ENCODE results near the gene CLEC18A.
"Not testable (repeated sequence)": the region's sequence is repeated elsewhere in the genome, so short reads cannot be mapped to it uniquely, and the experiment has no call there.

The CLEC18A gene

DNA sequence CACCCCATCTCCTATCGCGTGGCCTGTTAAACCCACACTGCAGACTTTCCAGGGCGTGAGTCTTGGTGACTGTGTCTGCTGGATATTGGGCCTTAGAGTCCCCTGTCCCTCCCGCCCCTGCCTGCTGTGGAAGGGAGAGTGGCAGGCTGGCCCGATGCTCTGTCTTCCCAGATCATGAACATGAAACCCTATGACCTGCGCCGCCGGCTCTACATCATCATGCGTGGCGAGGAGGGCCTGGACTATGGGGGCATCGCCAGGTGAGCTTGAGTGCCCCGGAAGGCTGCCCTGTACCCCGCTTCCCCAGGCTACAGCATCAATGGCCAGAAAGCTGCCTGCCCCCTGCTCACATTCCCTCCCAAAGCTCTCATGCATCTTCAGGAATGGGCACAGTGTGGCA is 19.5 kb upstream of the CLEC18A start:
- no peak for DNase-seq

DNA sequence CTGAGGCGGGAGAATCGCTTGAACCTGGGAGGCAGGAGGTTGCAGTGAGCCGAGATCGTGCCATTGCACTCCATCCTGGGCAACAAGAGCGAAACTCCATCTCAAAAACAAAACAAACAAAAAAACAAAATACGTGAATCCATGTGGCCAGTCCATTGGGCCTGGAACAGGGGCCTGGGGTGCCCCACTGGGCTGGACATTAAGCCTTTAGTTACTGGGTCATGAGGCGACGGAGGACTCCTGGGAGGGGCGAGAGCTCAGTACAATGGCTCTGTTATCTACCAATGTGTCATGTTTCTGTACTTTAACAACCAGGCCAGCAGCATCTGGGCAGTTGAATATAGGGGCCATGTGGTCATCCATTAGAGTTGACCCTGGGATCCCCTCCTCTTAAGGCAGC is 18.9 kb upstream of the CLEC18A start:
- DNase-seq = no peak

DNA sequence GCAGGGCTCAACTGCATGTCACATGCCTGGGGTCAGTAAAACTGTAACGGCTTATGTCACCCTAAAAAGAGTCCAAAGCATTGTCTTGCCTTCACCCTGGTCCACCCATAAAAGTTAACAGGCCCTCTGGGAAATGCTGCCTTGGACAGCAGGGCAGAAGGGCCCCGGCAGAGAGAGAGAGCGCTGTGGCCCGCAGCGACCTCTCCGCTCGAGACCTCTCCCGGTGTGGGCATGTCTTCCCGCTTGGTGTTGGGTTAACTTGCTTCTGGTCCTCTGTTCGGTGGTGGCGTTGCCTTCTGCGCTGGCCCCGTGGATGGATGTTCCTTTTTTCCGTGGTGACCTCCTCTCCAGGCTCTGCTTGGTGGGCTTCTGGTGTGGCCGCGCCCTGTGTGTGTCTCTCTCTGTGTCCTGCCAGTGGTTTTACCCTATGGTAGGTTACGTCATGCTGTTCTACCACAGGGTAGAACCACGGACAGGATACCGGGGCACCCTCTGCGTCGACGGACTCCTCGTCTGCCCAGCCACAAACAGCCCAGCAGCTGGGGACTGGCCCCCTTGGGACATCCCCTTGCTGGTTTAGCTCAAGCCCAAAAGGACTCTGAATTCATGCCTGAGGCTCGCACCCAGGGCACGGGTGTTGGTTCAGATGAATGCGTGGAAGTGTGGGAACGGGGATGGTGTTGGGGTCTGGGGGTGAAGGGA is 18.3 kb upstream of the CLEC18A start:
- DNase-seq = no peak

DNA sequence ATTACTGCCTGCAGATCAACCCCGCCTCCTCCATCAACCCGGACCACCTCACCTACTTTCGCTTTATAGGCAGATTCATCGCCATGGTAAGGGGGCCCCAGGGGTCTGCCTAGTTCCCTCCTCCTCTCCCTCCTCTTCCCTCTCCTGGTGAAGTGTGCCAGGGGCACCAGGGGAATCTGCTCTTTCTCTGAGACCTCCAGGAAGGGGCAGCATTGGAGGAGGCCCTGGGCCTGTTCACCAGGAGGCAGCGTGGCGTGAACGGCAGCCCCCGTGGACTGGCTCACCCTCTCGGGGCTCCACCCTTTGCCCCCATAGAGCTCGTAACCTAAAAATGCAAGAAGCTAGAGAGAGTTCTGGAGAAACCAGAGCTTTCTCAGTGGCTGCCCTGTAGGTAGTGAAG is 17.1 kb upstream of the CLEC18A start:
- no peak for DNase-seq

DNA sequence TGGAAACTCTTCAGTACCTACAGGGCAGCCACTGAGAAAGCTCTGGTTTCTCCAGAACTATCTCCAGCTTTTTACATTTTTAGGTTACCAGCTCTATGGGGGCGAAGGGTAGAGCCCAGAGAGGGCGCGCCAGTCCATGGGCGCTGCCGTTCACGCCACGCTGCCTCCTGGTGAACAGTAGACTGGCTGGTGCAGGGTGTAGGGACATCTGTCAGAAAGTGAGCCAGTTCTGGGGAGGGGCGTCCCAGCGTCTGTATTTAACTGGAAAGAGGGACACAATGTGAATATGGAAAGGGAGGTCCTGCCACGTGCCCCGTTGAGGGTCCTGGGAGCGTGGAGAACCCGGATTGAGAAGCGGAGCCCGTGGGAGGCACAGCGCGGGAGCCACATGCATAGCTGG is 16.4 kb upstream of the CLEC18A start:
- DNase-seq = no peak

DNA sequence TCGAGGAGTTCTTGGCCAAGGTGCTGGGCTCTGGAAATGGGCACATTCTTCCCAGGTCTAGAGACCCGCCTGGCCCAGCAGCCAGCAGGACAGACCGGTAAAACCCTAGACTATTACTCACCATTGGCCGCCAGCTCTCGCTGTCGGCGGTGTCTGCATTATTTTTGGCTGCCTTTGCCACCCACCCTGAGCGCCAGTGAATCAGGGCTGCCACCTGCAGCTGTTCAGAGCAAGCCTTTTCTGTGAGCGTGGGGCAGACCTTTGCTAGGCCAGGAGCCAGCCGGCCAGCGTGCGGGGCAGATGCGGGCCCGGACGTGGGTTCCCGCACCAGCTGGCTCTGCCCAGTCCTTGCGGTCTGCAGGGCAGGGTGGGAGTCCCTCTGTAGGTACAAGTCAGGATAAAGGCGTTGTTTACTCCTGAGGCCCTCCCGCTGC is 15.8 kb upstream of the CLEC18A start:
- no peak for DNase-seq

DNA sequence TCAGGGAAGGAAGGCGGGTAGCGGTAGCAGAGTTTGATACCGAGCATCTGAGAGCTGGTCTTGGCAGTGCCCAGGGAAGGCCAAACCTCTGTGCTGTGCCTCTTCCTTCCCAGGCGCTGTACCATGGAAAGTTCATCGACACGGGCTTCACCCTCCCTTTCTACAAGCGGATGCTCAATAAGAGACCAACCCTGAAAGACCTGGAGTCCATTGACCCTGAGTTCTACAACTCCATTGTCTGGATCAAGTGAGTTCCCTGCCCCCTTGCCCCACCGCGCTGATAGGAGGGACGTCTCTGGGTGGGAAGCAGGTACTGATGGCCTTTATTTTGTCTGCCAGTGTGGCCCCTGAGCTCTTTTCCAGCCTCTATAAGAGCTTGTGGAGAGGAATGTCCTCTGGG is 15.4 kb upstream of the CLEC18A start:
- no peak for DNase-seq

DNA sequence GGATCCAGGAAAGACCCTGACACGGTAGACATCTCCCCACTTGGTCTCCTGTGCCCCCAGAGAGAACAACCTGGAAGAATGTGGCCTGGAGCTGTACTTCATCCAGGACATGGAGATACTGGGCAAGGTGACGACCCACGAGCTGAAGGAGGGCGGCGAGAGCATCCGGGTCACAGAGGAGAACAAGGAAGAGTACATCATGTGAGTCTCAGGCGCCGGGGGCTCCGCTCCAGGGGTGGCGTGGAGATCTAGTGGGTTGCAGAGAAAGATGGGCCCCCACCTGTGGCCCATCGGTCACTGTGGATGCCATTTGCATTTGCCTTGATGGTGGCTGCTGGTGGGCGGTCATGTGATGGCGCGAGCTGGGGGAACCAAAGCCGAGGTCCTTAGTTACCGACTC is 14.9 kb upstream of the CLEC18A start:
- DNase-seq = no peak

DNA sequence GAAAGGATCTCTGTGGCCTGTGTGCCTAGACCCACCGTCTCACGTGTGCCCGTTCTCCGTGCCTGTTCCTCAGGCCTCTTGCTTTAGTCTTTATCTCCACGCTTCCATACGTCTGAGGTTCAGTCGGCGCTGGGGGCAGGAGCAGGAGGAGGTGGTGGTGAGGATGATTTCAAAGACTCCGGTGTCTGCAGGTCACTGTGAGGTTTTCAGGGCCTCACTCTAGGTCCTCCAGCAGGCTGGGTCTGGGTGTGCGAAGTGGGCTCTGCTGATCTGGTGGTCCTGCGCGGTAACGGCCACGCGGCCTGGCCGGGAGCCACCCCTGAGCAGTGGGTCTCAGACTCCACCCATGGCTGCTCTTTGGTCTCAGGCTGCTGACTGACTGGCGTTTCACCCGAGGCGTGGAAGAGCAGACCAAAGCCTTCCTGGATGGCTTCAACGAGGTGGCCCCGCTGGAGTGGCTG is 14.4 kb upstream of the CLEC18A start:
- no peak for DNase-seq

DNA sequence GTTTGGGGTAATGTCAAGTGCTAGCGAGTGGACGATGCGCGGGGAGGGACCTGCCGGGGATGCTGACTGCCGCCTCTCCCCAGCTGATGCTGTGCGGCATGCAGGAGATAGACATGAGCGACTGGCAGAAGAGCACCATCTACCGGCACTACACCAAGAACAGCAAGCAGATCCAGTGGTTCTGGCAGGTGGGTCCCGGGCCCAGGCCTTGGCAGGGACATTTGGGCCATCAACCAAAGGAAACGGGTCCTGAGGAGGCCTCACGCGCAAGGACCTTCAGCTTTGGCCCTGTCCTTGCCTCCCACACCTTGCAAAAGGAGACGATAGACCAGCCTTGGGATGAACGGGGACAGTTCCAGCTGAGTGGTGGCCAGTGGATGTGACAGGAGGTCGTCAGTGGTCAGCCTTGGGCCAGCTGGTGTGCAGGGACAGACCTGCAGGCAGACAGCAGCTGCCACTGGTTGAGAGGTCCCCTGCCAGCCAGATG is 13.6 kb upstream of the CLEC18A start:
- no peak for DNase-seq

DNA sequence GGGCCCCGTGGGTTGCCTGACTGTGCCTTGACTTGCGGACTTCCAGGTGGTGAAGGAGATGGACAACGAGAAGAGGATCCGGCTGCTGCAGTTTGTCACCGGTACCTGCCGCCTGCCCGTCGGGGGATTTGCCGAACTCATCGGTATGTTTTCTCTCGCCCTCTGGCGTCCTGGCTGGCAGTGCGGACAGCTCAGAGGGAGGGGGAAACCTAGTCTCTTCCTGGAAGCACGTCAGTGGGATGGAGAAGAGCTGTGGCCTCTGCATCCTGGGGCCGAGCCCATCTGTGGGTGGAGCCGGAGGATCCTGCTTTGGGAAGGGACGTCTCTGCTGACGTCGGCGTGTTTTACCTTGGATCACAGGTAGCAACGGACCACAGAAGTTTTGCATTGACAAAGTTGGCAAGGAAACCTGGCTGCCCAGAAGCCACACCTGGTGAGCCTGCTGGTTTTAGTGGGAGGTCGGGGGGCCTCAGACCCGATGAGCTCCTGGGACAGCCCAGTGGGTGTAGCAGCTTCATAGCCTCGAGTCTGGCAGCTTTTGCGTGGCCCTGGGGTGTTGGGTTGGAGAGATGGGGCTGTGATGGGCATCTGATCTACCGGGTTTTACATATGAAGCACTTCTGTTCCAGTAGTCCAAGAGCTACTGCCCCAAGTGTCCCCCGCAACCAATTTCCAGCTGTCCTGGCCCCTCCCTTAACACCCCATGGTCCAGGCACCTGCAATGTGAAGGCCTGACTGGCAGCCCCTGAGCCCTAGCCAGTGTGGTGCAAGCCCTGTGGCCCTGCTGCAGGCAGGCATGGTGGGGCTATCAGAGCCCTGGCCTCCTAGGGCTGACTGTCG is 11.9 kb upstream of the CLEC18A start:
- no peak for DNase-seq

DNA sequence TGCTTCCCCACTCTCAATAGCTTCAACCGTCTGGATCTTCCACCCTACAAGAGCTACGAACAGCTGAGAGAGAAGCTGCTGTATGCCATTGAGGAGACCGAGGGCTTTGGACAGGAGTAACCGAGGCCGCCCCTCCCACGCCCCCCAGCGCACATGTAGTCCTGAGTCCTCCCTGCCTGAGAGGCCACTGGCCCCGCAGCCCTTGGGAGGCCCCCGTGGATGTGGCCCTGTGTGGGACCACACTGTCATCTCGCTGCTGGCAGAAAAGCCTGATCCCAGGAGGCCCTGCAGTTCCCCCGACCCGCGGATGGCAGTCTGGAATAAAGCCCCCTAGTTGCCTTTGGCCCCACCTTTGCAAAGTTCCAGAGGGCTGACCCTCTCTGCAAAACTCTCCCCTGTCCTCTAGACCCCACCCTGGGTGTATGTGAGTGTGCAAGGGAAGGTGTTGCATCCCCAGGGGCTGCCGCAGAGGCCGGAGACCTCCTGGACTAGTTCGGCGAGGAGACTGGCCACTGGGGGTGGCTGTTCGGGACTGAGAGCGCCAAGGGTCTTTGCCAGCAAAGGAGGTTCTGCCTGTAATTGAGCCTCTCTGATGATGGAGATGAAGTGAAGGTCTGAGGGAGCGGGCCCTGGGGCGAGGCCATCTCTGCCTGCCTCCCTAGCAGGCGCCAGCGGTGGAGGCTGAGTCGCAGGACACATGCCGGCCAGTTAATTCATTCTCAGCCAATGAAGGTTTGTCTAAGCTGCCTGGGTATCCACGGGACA is 11.1 kb upstream of the CLEC18A start:
- DNase-seq = no peak

DNA sequence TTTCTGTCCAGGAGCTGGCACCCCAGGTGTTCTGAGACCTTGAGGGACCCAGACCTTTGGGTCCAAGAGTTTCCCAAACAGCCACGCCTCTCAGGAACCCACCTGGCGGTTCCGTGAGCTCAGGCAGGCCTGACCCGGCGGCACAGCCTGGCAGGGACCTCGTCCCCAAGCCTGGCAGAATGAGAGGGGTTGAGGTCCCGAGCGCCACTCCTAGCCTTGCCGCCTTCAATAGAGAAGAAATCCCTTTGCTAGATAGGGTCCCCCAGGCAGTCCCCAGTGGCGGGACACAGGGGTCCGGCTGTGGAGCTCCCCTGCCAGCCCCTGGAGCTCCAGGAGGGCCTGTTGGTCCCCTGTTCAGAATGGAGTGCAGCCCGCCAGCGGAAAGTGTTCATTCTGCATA is 10.5 kb upstream of the CLEC18A start:
- no peak for DNase-seq

DNA sequence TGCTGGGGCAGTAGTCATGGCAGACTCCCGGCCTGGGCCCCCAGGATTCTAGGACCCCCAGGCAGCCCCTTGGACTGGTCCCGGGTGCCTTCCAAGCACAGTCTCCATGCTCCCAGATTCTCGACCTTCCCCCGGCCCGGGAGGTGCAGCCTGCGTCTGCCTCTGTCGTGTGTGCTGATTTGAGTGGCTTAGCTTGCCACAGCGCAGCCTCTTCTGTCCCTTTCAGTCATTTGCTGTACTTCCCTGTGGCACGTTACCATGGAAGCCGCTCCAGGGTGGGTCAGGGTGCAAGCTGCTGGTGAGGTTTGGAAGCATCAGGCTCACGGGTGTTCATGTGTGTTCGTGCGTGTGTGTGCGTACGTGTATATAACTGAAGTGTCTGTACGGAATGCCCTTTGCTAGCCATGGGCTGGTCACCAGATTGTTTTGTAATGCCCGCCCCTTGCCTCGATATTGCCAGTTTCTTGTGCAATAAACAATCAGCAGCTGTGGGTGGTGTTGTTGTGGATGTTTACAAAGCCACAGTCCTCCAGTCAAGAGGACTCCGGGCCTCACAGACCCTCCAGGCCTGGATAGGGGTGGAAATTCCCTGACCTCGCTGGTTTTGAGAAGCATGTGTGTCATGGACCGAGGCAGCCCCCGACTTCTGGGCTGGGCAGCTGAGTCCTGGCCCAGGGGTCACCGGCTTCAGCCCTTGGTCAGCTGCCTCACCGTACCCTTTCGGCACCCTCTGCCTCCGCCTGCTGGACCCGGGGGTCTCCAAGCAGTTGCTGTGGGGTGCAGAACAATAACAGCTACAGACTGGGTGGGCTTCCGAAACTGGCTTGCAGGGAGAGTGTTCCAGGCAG is 9.7 kb upstream of the CLEC18A start:
- no peak for DNase-seq

DNA sequence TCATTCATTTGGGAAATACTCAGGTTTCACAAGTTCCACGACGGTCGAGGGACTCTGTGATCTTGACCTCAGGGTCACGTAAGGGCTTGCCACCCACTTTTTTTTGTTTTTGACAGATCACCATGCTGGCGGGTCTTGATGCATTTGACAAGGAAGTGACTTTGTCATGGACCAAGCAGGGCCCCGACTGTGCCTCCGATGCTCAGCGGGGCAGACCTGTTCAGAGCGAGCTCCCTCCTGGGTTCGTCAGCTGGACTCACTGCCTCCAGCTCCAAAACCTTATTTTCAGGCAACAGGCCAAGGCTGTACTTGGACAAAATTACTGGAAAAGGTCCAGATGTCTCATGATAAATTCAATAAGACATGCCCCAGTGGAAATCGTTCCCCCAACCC is 9.0 kb upstream of the CLEC18A start:
- no peak for DNase-seq

DNA sequence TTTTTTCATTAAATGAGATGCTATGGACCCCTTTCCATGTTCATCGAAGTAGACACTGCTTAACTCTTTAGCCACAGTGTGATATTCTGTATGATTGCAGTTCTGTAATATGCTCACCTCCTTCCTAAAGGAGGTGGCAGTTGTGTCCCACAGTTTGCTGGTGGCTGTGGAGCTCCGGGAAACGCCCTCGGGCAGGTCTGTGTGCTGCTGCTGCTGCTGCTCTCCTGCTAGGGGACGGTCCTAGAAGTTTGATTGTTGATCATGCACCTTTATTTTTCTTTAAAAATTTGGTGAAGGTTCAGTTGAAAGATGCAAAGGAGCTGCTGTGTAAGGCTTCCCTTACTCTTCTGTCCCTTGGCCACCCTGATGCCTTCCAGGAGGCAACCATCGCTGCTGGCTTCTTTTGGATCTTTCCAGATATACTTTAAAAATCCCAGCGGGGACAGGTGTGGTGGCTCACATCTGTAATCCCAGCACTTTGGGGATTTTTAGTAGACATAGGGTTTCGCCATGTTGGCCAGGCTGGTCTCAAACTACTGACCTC is 8.4 kb upstream of the CLEC18A start:
- DNase-seq = no peak

DNA sequence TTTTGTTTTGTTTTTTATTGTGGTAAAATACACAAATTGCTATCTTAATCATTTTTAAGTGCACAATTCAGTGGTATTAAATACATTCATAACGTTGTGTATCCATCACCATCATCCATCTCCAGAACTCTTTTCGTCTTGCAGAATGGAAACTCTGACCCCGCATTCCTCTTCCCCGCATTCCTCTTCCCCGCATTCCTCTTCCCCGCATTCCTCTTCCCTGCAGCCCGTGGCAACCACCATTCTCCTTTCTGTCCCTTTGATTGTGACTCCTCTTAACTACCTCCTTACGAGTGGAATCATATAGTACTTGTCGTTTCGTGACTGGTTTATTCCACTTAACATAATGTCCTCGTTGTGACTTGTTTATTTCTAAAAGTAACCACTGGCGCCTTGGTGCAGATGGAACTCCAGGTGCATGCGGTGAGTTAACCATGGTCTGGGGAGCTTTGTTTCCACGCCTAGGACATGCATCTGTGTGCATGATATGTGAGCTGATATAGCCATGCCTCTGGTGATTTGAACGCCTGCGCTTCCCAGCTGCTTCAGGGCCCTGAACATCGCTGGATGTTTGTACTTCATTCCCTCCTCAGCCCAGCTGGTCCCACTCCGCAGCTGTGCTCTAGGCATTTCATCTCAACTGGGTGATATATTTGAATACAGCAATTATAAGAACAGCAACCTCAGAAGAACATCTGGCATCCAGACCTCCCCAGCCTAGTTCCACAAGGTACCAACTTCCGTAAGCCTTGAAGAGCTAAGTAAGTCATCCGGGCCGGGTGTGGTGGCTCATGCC is 7.7 kb upstream of the CLEC18A start:
- DNase-seq = not testable (repeated sequence)

DNA sequence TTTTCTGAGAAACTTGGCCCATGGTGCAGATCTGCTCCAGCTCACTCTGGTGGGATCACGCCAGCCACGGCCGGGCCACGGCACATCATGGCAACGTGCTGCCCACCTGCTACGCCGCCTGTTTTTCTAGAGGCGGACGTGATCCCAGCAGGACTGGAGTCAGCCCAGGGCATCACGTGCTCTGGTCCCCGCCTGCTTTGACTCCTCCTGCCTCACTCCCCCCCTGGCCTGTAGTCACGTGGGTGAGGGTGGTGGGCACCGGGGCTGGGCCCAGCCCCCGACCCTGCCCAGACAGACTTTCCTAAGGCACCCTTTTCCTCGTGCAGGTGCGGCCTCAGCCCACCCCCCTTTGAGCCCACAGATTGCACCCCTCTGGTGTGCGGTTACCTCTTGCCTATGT is 723 bp upstream of the CLEC18A start:
- not testable (repeated sequence) for DNase-seq

DNA sequence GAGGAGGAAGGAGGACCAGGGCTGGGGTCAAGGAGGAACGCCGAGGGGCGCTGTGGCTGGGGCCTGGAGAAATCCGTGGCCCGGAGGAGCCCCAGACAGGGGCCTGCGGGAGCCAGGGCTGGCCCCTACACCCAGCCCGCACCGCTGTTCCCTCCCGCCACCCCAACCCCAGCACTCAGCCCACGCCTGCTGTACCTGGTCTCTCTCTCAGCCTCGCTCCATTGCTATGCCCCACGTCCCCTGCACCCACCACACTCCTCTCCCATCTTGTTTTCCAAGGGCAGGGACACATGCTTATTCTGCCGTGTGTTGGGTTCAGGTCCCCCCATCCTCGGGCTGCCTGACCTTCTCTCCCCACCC is 518 bp downstream of the CLEC18A start:
- DNase-seq = not testable (repeated sequence)

DNA sequence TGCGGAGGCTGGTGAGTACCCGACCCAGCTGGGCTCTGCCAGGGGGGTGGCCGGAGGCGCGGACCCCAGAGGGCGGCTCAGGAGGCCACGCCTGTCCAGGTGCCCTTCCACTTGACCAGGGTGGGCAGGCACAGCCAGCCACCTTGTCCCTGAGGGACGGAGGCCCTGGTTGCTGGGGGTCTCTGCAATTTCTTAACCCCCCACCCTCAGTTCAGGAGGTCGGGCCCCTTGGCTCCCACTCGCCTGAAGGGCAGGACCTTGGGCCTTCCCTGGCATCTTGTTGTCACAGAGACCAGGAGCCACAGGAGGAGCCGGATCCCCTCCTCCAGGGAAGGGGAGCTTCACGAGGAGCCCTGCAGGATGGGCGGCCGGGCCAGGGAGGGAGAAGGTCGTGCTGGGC is 982 bp downstream of the CLEC18A start:
- DNase-seq = not testable (repeated sequence)

All from activated CD4-positive, alpha-beta T cell treated with anti-CD3 and anti-CD28 coated beads for 48 hours (primary cell).